COLO829 (cell line): ENCODE measurements around the gene ZNF746.
"Not testable (repeated sequence)": the region's sequence is repeated elsewhere in the genome, so short reads cannot be mapped to it uniquely, and the experiment has no call there.

Experiments used
- DNase-seq: peaks from one replicate; pipeline ENCODE4 v3.0.0; 2012; ENCODE audit warnings: low spot score

The ZNF746 gene

GRCh38 chr7:149459540-149460452 lies 37.8 kb downstream of the ZNF746 start:
- no peak for DNase-seq

- no peak for DNase-seq
Observed at GRCh38 chr7:149459201-149459539, 38.4 kb downstream of the ZNF746 start.

GRCh38 chr7:149458235-149458634 lies 39.4 kb downstream of the ZNF746 start:
- DNase-seq = no peak

GRCh38 chr7:149457766-149458165 lies 39.8 kb downstream of the ZNF746 start:
- no peak for DNase-seq

GRCh38 chr7:149456506-149457421 lies 40.8 kb downstream of the ZNF746 start:
- DNase-seq = no peak

- DNase-seq = no peak
Observed at GRCh38 chr7:149455175-149455950, 42.2 kb downstream of the ZNF746 start.

- DNase-seq = no peak
Observed at GRCh38 chr7:149454750-149455149, 42.9 kb downstream of the ZNF746 start.

GRCh38 chr7:149454006-149454405 lies 43.6 kb downstream of the ZNF746 start:
- no peak for DNase-seq

GRCh38 chr7:149450821-149451220 lies 46.8 kb downstream of the ZNF746 start:
- DNase-seq = no peak

GRCh38 chr7:149449897-149450296 lies 47.7 kb downstream of the ZNF746 start:
- no peak for DNase-seq

GRCh38 chr7:149448961-149449360 lies 48.6 kb downstream of the ZNF746 start:
- DNase-seq = no peak

GRCh38 chr7:149446026-149446425 lies 51.6 kb downstream of the ZNF746 start:
- not testable (repeated sequence) for DNase-seq

- no peak for DNase-seq
Observed at GRCh38 chr7:149444287-149444686, 53.3 kb downstream of the ZNF746 start.

- no peak for DNase-seq
Observed at GRCh38 chr7:149443523-149443922, 54.1 kb downstream of the ZNF746 start.

GRCh38 chr7:149442924-149443323 lies 54.7 kb downstream of the ZNF746 start:
- no peak for DNase-seq

- DNase-seq = no peak
Observed at GRCh38 chr7:149440222-149440621, 57.4 kb downstream of the ZNF746 start.

GRCh38 chr7:149436358-149436757 lies 61.3 kb downstream of the ZNF746 start:
- DNase-seq = no peak

- DNase-seq = no peak
Observed at GRCh38 chr7:149433124-149433523, 64.5 kb downstream of the ZNF746 start.

GRCh38 chr7:149432121-149432691 lies 65.4 kb downstream of the ZNF746 start:
- no peak for DNase-seq

- no peak for DNase-seq
Observed at GRCh38 chr7:149431486-149432120, 66.0 kb downstream of the ZNF746 start.

GRCh38 chr7:149430192-149430591 lies 67.4 kb downstream of the ZNF746 start:
- no peak for DNase-seq
